ENCODE data around the gene IDUA.

Gene IDUA

DNA sequence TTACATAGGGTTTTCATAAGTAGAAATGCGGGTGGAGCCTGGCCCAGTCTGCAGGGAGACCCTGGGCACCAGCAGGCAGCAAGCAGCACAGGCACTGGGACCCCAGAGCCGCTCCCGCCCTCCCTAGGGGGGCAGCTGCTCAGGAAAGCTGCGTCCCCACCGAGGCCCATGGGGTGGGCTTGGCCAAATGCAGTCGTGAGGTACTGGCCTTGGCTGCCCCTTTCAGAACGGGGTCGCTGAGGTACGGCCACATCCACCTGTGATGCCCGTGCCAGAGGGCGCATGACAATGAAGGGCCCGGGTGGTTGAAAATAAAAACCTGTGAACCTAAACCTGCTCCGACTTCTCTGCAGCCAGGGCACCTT, 37.9 kb upstream of the IDUA start:
- no peak overlapping the region for H2AFZ ChIP-seq (ENCODE audit: low read depth, low read length, severe bottlenecking)
- no peak overlapping the region for H3K9ac ChIP-seq (ENCODE audit: low read length)
- H3K4me2 ChIP-seq (ENCODE audit: low read depth, low read length, poor library complexity, severe bottlenecking): no peak overlapping the region
- H3K9me3 ChIP-seq (ENCODE audit: insufficient read depth, low read length): no peaks in the 10 kb centered on the region
- no peaks in the 10 kb centered on the region for H4K20me1 ChIP-seq (ENCODE audit: low read depth, low read length)
- H3K27ac ChIP-seq (ENCODE audit: low read depth, low read length): no peak overlapping the region
- no peaks in the 10 kb centered on the region for H3K36me3 ChIP-seq (ENCODE audit: low read length)
- TF ChIP-seq, protein P1, sequence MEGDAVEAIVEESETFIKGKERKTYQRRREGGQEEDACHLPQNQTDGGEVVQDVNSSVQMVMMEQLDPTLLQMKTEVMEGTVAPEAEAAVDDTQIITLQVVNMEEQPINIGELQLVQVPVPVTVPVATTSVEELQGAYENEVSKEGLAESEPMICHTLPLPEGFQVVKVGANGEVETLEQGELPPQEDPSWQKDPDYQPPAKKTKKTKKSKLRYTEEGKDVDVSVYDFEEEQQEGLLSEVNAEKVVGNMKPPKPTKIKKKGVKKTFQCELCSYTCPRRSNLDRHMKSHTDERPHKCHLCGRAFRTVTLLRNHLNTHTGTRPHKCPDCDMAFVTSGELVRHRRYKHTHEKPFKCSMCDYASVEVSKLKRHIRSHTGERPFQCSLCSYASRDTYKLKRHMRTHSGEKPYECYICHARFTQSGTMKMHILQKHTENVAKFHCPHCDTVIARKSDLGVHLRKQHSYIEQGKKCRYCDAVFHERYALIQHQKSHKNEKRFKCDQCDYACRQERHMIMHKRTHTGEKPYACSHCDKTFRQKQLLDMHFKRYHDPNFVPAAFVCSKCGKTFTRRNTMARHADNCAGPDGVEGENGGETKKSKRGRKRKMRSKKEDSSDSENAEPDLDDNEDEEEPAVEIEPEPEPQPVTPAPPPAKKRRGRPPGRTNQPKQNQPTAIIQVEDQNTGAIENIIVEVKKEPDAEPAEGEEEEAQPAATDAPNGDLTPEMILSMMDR (IDR thresholded peaks at IDR 0.05; ENCODE audit: insufficient read depth, low read length, poor library complexity, severe bottlenecking): no peak
- no peak for TF ChIP-seq EZH2phosphoT487 (conservative IDR thresholded peaks at IDR 0.05; ENCODE audit: low read length)
- H3K79me2 ChIP-seq (ENCODE audit: insufficient read depth, low read length): no peaks in the 10 kb centered on the region
- H3K9me2 ChIP-seq (replicated peaks; ENCODE audit: insufficient read depth, low read length): no peaks in the 10 kb centered on the region
- H3K4me3 ChIP-seq (ENCODE audit: insufficient read depth, low read length, poor library complexity, severe bottlenecking): no peak overlapping the region
- H3K27me3 ChIP-seq (ENCODE audit: low read length): no peaks in the 10 kb centered on the region
- H3F3A ChIP-seq (ENCODE audit: insufficient read depth): no peaks in the 10 kb centered on the region

DNA sequence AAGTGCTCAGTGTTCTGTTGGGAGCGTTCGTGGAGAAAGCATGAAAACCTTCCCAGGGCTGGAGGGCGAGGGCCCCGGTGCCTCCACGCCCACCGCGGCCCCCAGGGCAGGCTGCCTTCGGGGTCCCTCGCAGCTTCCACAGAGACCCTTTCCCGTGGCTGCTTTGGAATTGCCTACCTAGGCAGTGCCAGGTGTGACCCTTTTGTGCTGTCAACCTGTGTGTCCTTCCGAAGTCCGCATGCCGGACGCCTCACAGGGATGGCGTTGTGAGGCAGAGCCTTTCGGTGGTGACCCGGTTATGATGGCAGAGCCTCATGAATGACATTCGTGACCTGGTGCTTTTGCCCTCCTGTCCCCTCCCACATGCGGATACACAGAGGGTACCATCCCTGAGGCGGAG, 37.2 kb upstream of the IDUA start:
- no peak overlapping the region for H3K4me3 ChIP-seq (ENCODE audit: insufficient read depth, low read length, poor library complexity, severe bottlenecking)
- no peaks in the 10 kb centered on the region for H3K9me3 ChIP-seq (ENCODE audit: insufficient read depth, low read length)
- H3K9ac ChIP-seq (ENCODE audit: low read length): no peak overlapping the region
- H2AFZ ChIP-seq (ENCODE audit: low read depth, low read length, severe bottlenecking): no peak overlapping the region
- H3K27ac ChIP-seq (ENCODE audit: low read depth, low read length): no peak overlapping the region
- H3K79me2 ChIP-seq (ENCODE audit: insufficient read depth, low read length): no peaks in the 10 kb centered on the region
- H3K27me3 ChIP-seq (ENCODE audit: low read length): no peaks in the 10 kb centered on the region
- H3K9me2 ChIP-seq (replicated peaks; ENCODE audit: insufficient read depth, low read length): no peaks in the 10 kb centered on the region
- H3K4me2 ChIP-seq (ENCODE audit: low read depth, low read length, poor library complexity, severe bottlenecking): no peak overlapping the region
- H3F3A ChIP-seq (ENCODE audit: insufficient read depth): no peaks in the 10 kb centered on the region
- H4K20me1 ChIP-seq (ENCODE audit: low read depth, low read length): no peaks in the 10 kb centered on the region
- TF ChIP-seq, protein P1 (IDR thresholded peaks at IDR 0.05; ENCODE audit: insufficient read depth, low read length, poor library complexity, severe bottlenecking): no peak
- TF ChIP-seq EZH2phosphoT487 (conservative IDR thresholded peaks at IDR 0.05; ENCODE audit: low read length): no peak
- H3K36me3 ChIP-seq (ENCODE audit: low read length): no peaks in the 10 kb centered on the region

DNA sequence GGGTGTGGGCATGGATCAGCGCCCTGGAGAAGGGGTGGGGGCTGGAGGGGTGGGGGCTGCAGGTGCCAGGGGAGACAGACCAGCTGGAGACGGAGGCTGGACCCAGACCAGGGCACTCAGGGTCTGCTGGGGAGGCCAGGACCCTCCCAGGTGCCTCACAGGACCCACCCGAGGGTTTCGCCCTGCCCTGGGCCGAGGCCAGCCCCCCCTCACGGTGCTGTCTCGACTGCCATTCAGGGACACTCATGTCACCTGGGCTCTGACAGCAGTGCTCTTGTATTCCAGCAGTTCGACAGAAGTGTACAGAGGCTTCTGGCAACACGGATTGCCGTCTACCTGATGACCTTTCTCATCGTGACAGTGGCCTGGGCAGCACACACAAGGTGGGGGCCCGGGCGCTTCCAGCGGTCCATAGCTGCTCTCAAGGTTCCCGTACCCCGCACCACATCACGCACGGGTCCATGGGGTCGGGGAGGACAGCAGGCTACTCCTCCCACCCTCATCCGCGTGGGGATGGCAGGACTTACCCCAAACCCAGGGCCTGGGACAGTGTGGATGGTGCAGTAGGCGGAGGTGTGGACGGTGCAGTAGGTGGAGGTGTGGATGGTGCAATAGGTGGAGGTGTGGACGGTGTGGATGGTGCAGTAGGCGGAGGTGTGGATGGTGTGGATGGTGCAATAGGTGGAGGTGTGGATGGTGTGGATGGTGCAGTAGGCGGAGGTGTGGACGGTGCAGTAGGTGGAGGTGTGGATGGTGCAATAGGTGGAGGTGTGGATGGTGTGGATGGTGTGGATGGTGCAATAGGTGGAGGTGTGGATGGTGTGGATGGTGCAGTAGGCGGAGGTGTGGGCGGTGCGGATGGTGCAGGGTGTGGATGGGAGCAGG, 36.5 kb upstream of the IDUA start:
- Histone ChIP-seq H3K4me3 (ENCODE audit: insufficient read depth, low read length, poor library complexity, severe bottlenecking) (no peak overlapping the region), H2AFZ (ENCODE audit: low read depth, low read length, severe bottlenecking) (no peak overlapping the region), H3K27ac (ENCODE audit: low read depth, low read length) (no peak overlapping the region), H3K9me2 (replicated peaks; ENCODE audit: insufficient read depth, low read length) (no peaks in the 10 kb centered on the region), H3F3A (ENCODE audit: insufficient read depth) (no peaks in the 10 kb centered on the region), H3K9me3 (ENCODE audit: insufficient read depth, low read length) (no peaks in the 10 kb centered on the region), H3K9ac (ENCODE audit: low read length) (no peak overlapping the region), H3K79me2 (ENCODE audit: insufficient read depth, low read length) (no peaks in the 10 kb centered on the region), H3K36me3 (ENCODE audit: low read length) (no peaks in the 10 kb centered on the region), H3K27me3 (ENCODE audit: low read length) (no peaks in the 10 kb centered on the region), H3K4me2 (ENCODE audit: low read depth, low read length, poor library complexity, severe bottlenecking) (no peak overlapping the region), H4K20me1 (ENCODE audit: low read depth, low read length) (no peaks in the 10 kb centered on the region)
- TF ChIP-seq, protein P1 (IDR thresholded peaks at IDR 0.05; ENCODE audit: insufficient read depth, low read length, poor library complexity, severe bottlenecking): no peak
- TF ChIP-seq EZH2phosphoT487 (conservative IDR thresholded peaks at IDR 0.05; ENCODE audit: low read length): no peak

Data from SU-DHL-6 (cell line).